Hepatocyte (in vitro differentiated cells): Measurements from ENCODE around the gene TACC2. TPM values are rescaled to one million over a fixed set of nuclear protein-coding genes. Genes with fewer than 3 reads are reported as not detected.

Experiments
- DNase-seq: peaks from one replicate; pipeline ENCODE4 v3.0.0-alpha.2; 2016; ENCODE audit warnings: low spot score
- H2AFZ ChIP-seq: fragments of 200-600 bp; sonication (generic); 2 replicates; pipeline ENCODE4 v1.6.0; 2016; ENCODE audit warnings: antibody characterized with exemption, mild to moderate bottlenecking
- H3K27ac ChIP-seq: fragments of 200-600 bp; sonication (generic); 2 replicates; pipeline ENCODE4 v1.5.1; 2016; ENCODE audit warnings: mild to moderate bottlenecking
- H3K27me3 ChIP-seq: fragments of 200-600 bp; sonication (generic); 2 replicates; pipeline ENCODE4 v1.6.1; 2016
- H3K36me3 ChIP-seq: fragments of 200-600 bp; sonication (generic); replicated peaks from 2 replicates; pipeline ENCODE4 v1.5.1; 2016; ENCODE audit warnings: low read depth; ENCODE audit not compliant: insufficient read depth
- H3K4me1 ChIP-seq: fragments of 200-600 bp; sonication (generic); 2 replicates; pipeline ENCODE4 v1.5.1; 2016; ENCODE audit warnings: mild to moderate bottlenecking, moderate library complexity; ENCODE audit not compliant: insufficient read depth
- H3K4me2 ChIP-seq: fragments of 200-600 bp; sonication (generic); 2 replicates; pipeline ENCODE4 v1.6.0; 2016
- H3K4me3 ChIP-seq: fragments of 200-600 bp; sonication (generic); 2 replicates; pipeline ENCODE4 v1.5.1; 2016; ENCODE audit warnings: mild to moderate bottlenecking
- H3K79me2 ChIP-seq: fragments of 200-600 bp; sonication (generic); 2 replicates; pipeline ENCODE4 v1.6.0; 2017; ENCODE audit warnings: mild to moderate bottlenecking
- H3K9me2 ChIP-seq: fragments of 200-600 bp; sonication (generic); replicated peaks from 2 replicates; pipeline ENCODE4 v1.6.0; 2017; ENCODE audit warnings: mild to moderate bottlenecking; ENCODE audit not compliant: insufficient read depth
- H3K9me3 ChIP-seq: fragments of 200-600 bp; sonication (generic); 2 replicates; pipeline ENCODE4 v1.5.1; 2016; ENCODE audit warnings: low read depth, mild to moderate bottlenecking
- H4K20me1 ChIP-seq: fragments of 200-600 bp; sonication (generic); 2 replicates; pipeline ENCODE4 v1.6.0; 2016; ENCODE audit warnings: mild to moderate bottlenecking; ENCODE audit not compliant: insufficient read depth, poor library complexity, severe bottlenecking
- EZH2 ChIP-seq: fragments of 200-600 bp; sonication (generic); IDR thresholded peaks from 2 replicates; pipeline ENCODE4 v1.6.1; 2016; ENCODE audit warnings: antibody characterized with exemption, mild to moderate bottlenecking, borderline replicate concordance
- EZH2phosphoT487 ChIP-seq: fragments of 200-600 bp; sonication (generic); IDR thresholded peaks from one replicate; pipeline ENCODE4 v1.6.1; 2018; ENCODE audit warnings: antibody characterized with exemption, mild to moderate bottlenecking, low read depth, moderate library complexity; ENCODE audit not compliant: unreplicated experiment, severe bottlenecking
- WGBS: methylation state at CpG from one replicate; pipeline ENCODE4 v1.1.6; 2016; ENCODE audit warnings: low lambda C conversion rate; ENCODE audit errors: missing lambda C conversion rate; 5-methylcytosine and 5-hydroxymethylcytosine counted together
- polyA plus RNA-seq: library from polyadenylated mRNA; unstranded; fragments of >200 nt; fragmentation: Nextera tagmentation; extraction: Ambion mirVana; gene quantifications from 2 replicates; pipeline ENCODE4 v1.2.1, GENCODE V29; 2016
- total RNA-seq: library from RNA; depleted of rRNA; stranded (reverse); fragments of >200 nt; gene quantifications from 2 replicates; pipeline ENCODE4 v1.2.3, GENCODE V29; 2014
- TF ChIP-seq, protein P1 (sequence below): fragments of 200-600 bp; sonication (generic); IDR thresholded peaks from 2 replicates; pipeline ENCODE4 v1.5.1; 2016; ENCODE audit warnings: antibody characterized with exemption, mild to moderate bottlenecking; ENCODE audit not compliant: poor library complexity

Gene TACC2
- total and polyA plus RNA-seq, 2 experiments from 2014 or later: 20.0 to 34.6 TPM

DNA sequence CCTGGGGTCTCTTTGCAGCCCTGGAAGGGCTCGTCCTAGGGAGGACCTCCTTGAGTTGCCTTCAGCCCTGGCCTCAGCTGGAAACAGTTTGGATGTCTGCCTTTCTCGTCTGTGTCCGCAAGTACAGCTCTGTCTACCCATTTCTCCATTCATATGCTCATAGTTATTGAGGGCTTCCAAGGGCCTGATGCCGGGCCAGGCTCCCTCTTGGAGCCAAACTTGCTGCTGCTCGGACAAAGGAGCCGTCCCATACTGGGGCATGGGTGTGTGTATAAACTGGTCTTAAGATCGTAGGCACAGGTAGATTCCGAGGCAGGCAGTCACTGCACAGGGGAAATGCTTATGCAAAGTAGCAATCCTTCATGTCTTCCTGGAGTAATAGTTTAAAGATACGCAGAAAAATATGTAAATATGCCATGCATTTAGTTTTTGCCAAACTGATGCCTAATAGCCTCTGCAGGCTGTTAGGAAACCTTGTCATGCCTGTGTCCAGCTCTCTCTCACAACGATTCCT is 165.1 kb downstream of the TACC2 start:
- Histone ChIP-seq H4K20me1 (no peaks in the 10 kb centered on the region), H2AFZ (no peak overlapping the region), H3K9me2 (no peaks in the 10 kb centered on the region), H3K27me3 (no peaks in the 10 kb centered on the region), H3K79me2 (peaks cover 6% of the 10 kb centered on the region), H3K4me2 (no peak overlapping the region), H3K4me1 (peaks cover under 1% of the 10 kb centered on the region), H3K9me3 (no peaks in the 10 kb centered on the region), H3K27ac (no peak overlapping the region), H3K36me3 (no peaks in the 10 kb centered on the region), H3K4me3 (no peak overlapping the region)
- TF ChIP-seq EZH2phosphoT487 (no peak), EZH2 (no peak)
- TF ChIP-seq, protein P1, sequence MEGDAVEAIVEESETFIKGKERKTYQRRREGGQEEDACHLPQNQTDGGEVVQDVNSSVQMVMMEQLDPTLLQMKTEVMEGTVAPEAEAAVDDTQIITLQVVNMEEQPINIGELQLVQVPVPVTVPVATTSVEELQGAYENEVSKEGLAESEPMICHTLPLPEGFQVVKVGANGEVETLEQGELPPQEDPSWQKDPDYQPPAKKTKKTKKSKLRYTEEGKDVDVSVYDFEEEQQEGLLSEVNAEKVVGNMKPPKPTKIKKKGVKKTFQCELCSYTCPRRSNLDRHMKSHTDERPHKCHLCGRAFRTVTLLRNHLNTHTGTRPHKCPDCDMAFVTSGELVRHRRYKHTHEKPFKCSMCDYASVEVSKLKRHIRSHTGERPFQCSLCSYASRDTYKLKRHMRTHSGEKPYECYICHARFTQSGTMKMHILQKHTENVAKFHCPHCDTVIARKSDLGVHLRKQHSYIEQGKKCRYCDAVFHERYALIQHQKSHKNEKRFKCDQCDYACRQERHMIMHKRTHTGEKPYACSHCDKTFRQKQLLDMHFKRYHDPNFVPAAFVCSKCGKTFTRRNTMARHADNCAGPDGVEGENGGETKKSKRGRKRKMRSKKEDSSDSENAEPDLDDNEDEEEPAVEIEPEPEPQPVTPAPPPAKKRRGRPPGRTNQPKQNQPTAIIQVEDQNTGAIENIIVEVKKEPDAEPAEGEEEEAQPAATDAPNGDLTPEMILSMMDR: no peak
- DNase-seq: no peak
- 76% methylated on average over 10 of the region's 10 CpGs for WGBS

DNA sequence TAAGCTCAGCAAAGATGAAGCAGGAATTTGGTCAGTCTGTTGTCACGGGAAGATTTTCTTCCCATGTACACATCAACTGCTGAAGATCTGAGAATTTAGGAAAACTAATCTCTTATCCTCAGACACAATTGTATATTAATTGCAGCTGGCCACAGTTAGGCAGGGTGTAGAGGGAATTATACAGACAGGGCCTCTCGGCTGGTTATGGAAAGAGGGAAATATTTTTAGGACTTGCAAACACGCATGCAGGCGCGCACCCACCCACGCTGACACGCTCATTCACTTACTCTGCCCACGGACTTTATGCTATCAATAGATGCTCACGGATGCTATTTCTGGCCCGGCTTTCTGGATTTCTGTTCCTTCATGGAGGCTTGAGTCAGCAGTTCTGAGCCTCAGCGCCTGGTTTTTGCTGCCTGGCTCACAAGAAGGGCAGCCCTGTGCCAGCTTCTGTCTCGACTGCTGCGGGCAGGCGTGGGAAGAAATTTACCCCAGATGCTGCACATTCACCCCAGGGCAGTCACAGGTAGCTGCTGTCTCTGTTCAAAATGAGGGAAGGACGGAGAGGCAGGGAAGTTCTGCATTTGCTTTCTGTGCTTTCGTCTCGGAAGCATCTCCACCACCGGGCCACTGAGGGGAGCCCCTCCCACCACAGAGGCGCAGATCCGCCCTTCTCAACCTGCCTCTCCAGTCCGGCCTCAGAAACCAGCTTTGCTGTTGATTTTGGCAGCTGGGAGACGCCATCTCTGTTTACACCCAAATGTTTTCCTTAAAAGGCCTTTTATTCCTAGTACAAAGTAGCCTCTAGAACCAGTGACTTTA is 165.8 kb downstream of the TACC2 start:
- Histone ChIP-seq H3K9me3 (no peaks in the 10 kb centered on the region), H4K20me1 (no peaks in the 10 kb centered on the region), H3K27ac (no peak overlapping the region), H3K27me3 (no peaks in the 10 kb centered on the region), H3K4me2 (peak overlapping the region; percentile 59), H3K79me2 (peaks cover 6% of the 10 kb centered on the region), H3K4me3 (no peak overlapping the region), H2AFZ (no peak overlapping the region), H3K36me3 (no peaks in the 10 kb centered on the region), H3K9me2 (no peaks in the 10 kb centered on the region), H3K4me1 (peaks cover 4% of the 10 kb centered on the region)
- TF ChIP-seq EZH2 (no peak), EZH2phosphoT487 (no peak)
- TF ChIP-seq, protein P1: no peak
- peak; percentile 30 for DNase-seq
- WGBS: 60% methylated on average over 22 of the region's 22 CpGs

DNA sequence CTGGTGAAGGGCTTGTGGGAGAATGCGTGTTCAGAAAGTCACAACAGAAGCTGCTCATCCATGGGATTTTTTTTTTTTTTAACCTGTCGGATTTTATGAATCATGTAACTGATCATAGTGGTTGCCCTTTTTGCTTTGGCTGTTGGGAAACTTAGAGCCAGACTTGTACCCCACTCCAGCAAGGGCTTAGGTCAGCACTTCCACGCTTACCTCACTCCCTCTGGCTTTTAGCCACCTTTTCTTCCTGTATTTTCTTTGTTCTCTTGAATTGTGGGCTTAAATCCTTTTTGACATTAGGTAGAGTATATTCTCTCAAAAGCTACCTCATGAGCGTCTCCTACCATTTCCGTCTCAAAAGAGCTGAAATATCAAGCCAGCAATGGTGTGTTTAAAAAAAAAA is 168.5 kb downstream of the TACC2 start:
- Histone ChIP-seq H4K20me1 (peaks cover 5% of the 10 kb centered on the region), H3K36me3 (no peaks in the 10 kb centered on the region)
- 94% methylated on average over 5 of the region's 5 CpGs for WGBS

More for the DNA sequence above, 168.5 kb downstream of the TACC2 start:
- Histone ChIP-seq H3K9me2 (no peaks in the 10 kb centered on the region), H3K4me2 (no peak overlapping the region), H3K79me2 (peaks cover 17% of the 10 kb centered on the region), H3K27me3 (no peaks in the 10 kb centered on the region), H3K4me3 (no peak overlapping the region), H2AFZ (no peak overlapping the region), H3K27ac (no peak overlapping the region), H3K4me1 (peaks cover 8% of the 10 kb centered on the region), H3K9me3 (no peaks in the 10 kb centered on the region)
- TF ChIP-seq EZH2phosphoT487 (no peak), EZH2 (no peak)
- TF ChIP-seq, protein P1: no peak
- no peak for DNase-seq
